ENCODE results near the gene ZBTB46.
"Not testable (repeated sequence)": the region's sequence is repeated elsewhere in the genome, so short reads cannot be mapped to it uniquely, and the experiment has no call there.

Gene ZBTB46

DNA sequence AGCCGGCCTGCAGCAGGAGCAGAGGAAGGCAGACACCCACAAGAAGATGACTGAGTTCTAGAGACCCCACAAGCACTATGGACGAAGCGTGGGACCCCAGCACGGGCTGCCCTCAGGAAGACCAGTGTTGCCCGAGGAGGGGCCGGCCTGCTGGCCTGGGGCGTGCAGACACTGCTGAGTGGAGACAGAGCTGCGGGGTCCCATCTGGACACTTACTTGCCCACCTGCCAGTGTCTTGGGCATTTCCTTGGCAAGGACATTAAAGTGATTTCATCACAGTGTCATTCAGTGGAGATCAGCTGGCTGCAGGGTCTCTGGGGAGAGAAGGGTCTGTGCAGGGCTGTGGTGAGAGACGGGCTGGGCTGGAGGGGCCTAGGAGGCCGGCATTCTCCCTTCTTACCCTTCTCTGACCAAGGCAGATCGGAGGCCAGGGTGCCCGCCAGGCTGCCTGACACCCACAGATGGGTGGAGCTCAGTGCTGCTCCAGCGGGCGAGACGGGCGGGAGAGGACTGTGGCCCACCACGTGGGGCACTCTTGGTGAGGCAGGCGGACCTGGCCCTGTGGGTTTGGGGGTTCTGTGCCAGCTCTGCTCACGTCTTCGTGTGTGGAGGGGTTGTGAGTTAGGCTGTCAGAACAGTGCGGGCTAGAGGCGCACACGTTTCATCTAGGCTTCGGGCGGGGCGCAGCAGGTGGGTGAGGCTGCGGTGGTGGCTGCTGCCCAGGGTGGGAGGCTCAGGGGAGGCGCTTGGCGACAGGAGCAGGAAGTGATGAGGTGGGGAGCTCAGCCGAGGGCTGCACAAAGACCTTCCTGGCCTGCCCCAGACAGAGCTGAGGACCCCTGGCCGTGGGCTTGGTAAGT lies 95.0 kb downstream of the ZBTB46 start, which contains the start of gene LIME1:
Gene LIME1, plus strand, starts transcription at position 806 of the 860 bp plus-strand sequence. CDS start 886 bp downstream, outside the sequence.
- peak; percentile 46 to 56 for DNase-seq (ENCODE audit: low read depth in 2 of 2)

GRCh38 chr20:63734946-63735858 lies 95.9 kb downstream of the ZBTB46 start:
- DNase-seq (ENCODE audit: low read depth in 2 of 2): no peak

DNA sequence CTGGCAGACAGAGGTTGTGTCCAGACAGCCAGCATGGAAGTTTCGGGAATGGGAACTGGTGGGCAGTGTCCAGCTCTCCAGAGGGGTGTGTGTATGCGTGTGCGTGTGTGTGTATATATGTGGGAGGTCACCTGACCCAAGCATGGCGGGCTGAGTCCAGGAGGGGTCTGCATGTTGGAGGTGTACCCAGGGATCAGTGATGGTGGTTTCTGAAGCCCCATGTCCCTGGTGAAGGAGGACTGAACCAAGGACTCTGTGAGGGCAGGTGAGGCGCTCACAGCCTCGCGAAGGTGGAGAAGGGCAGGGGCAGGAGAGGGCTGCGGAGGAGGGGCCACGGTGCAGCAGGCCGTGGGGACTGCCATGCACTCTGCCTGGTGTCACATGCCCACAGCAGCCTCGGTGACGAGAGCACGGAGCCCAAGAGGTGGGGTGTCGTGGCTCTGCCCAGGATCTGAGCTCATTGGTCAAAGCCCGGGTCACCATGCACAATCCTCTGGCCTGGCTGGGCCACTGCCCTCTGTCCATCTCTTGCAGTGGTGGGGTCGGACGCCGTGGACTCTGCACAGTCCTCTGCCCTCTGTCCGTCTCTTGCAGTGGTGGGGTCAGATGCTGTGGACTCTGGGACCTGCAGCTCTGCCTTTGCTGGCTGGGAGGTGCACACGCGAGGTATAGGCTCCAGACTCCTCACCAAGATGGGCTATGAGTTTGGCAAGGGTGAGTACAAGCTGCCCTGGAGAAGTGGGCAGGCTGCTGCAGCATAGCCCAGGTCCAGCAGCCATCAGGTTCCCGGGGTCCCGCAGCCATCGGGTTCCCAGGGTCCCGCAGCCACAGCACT lies 96.7 kb downstream of the ZBTB46 start:
- DNase-seq (ENCODE audit: low read depth in 2 of 2): no peak

DNA sequence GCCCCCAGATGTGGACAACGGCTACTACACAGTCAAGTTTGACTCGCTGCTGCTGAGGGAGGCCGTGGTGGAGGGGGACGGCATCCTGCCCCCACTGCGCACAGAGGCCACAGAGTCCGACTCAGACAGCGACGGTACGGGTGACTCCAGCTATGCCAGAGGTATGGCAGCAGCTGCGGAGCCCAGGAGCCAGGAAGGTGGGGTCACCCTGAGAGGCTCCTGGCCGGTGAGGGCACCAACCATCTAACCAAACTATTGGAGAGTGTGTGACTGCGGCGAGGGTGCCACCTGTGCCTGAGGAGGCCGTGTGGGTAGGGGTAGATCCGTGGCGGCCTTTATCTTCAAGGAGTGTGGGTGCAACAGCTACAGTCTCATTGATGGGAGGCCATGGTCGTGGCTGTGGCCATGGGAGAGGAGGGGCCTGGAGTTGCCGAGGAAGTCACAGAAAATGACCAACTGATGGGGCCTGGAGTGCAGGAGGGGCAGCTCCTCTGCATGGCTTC lies 97.4 kb downstream of the ZBTB46 start:
- DNase-seq (ENCODE audit: low read depth in 2 of 2): no peak

GRCh38 chr20:63733117-63733516 lies 97.9 kb downstream of the ZBTB46 start:
- DNase-seq (ENCODE audit: low read depth in 2 of 2): no peak

DNA sequence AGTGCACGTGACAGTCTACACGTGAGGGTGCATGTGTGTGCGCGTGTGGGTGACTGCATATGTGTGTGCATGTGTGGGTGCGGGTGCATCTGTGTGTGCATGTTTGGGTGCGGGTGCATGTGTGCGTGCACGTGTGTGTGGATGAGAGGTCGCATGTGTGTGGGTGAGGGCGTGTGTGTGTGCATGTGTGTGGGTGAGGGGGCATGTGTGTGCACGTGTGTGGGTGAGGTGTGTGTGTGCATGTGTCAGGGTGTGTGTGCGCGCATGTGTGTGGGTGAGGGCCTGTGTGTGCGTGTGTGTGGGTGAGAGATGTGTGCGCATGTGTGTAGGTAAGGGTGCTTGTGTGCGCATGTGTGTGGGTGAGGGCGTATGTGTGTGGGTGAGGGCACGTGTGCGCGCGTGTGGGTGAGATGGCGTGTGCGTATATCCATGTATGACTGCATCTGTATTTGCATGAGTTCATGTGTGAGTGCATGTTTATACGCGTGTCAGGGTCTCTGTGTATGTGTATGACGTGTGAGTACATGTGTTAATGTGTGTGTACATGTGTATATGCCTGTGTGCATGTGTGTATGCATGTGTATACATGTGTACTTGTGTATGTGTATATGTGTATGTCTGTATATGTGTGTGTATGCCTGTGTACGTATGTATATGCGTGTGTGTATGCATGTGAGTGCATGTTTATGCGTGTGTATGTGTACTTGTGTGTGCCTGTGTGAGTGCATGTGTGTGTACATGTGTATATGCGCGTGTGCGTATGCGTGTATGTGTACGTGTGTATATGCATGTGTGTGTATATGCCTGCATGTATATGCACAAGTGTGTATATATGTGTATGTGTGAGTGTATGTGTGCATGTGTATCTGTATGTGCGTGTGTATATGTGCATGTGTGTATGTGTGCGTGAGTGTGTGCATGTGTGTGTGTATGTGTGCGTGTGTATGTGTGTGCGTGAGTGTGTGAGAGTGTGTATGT lies 98.7 kb downstream of the ZBTB46 start:
- DNase-seq (ENCODE audit: low read depth in 2 of 2): no peak

DNA sequence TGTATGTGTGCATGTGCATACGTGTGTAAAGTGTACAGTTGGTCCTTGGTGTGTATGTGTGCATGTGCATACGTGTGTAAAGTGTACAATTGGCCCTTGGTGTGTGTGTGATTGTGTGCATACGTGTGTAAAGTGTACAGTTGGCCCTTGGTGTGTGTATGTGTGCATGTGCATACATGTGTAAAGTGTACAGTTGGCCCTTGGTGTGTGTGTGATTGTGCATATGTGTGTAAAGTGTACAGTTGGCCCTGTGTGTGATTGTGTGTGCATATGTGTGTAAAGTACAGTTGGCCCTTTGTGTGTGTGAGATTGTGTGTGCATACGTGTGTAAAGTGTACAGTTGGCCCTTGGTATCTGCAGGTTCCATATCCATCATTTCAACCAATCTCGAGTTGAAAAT lies 99.7 kb downstream of the ZBTB46 start:
- no peak for DNase-seq (ENCODE audit: low read depth in 2 of 2)

GRCh38 chr20:63730189-63730733 lies 100.8 kb downstream of the ZBTB46 start:
- not testable (repeated sequence) for DNase-seq (ENCODE audit: low read depth in 2 of 2)

DNA sequence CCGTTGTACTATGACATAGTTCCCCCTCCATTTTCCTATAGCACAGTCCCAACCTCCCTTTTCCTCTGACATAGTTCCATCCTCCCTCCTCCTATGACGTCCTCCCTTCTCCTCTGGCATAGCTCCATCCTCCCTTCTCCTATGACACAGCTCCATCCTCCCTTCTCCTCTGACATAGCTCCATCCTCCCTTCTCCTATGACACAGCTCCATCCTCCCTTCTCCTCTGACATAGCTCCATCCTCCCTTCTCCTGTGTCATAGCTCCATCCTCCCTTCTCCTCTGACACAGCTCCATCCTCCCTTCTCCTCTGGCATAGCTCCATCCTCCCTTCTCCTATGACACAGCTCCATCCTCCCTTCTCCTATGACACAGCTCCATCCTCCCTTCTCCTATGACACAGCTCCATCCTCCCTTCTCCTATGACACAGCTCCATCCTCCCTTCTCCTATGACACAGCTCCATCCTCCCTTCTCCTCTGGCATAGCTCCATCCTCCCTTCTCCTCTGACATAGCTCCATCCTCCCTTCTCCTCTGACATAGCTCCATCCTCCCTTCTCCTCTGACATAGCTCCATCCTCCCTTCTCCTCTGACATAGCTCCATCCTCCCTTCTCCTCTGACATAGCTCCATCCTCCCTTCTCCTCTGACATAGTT lies 108.0 kb downstream of the ZBTB46 start:
- not testable (repeated sequence) for DNase-seq (ENCODE audit: low read depth in 2 of 2)

DNA sequence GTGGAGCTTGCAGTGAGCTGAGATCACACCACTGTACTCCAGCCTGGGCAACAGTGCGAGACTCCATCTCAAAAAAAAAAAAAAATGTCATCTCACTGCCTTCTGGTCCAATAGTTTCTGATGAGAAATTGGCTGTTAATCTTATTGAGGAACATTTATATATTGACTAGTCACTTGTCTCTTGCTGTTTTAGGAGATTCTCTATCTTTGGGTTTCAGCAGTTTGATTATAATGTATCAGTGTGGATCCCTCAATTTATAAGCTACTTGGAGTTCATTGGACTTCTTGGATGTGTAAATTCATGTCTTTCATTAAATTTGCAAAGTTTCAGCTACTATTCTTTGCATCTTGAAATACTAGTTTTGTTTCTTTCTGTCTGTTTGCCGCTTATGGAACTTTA lies 112.1 kb downstream of the ZBTB46 start:
- DNase-seq (ENCODE audit: low read depth in 2 of 2): no peak

DNA sequence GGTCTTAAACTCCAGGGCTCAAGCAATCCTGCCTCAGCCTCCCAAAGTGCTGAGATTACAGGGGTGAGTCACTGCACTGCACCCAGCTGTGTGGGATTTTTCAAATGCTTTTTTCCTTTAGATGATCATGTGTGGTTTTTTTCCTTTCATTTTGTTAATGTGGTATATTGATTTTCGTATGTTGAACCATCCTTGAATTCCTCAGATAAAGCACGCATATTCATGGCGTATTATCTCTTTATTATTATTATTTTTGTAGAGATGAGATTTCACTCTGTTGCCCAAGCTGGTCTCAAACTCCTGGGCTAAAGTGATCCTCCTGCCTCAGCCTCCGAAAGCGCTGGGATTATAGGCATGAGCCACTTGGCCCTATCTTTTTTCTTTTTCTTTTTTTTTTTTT lies 116.2 kb downstream of the ZBTB46 start:
- DNase-seq (ENCODE audit: low read depth in 2 of 2): no peak

DNA sequence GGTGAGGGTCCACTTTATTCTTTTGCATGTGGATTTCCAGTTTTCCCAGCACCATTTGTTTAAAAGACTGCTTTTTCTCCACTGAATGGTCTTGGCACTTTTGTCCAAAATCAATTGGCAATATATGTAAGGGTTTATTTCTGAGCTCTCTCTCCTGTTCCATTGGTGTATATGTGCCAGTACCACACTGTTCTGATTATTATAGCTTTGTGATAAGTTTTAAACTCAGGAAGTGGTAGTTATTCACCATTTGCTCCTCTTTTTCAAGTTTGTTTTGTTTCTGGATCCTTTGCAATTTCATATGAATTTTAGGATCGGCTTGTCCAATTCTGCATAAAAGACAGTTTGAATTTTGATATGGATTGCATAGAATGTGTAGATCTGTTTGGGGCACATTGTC lies 118.9 kb downstream of the ZBTB46 start:
- DNase-seq (ENCODE audit: low read depth in 2 of 2): no peak

- no peak for DNase-seq (ENCODE audit: low read depth in 2 of 2)
These were observed 119.9 kb downstream of the ZBTB46 start for GRCh38 chr20:63711085-63711645.

GRCh38 chr20:63709149-63709527 lies 121.9 kb downstream of the ZBTB46 start:
- no peak for DNase-seq (ENCODE audit: low read depth in 2 of 2)

DNA sequence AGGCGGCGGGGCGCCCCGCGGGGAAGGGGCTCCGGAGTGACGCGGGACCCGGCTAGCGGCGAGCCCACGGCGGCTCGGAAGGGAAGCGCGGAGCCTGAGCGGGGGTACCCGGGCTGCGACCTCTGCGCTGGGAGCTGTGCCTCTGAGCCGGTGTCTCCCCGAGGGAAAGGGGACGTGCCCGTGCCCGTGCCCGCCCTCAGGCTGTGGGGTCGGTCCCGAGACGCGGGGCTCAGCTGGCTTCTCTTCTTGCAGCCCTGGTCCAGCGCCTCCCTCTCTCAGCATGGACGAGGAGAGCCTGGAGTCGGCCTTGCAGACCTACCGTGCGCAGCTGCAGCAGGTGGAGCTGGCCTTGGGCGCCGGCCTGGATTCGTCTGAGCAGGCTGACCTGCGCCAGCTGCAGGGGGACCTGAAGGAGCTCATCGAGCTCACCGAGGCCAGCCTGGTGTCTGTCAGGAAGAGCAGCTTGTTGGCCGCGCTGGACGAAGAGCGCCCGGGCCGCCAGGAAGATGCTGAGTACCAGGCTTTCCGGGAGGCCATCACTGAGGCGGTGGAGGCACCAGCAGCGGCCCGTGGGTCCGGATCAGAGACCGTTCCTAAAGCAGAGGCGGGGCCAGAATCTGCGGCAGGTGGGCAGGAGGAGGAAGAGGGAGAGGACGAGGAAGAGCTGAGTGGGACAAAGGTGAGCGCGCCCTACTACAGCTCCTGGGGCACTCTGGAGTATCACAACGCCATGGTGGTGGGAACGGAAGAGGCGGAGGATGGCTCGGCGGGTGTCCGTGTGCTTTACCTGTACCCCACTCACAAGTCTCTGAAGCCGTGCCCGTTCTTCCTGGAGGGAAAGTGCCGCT lies 122.5 kb downstream of the ZBTB46 start:
- no peak for DNase-seq (ENCODE audit: low read depth in 2 of 2)

GRCh38 chr20:63707558-63708300 lies 123.3 kb downstream of the ZBTB46 start, which contains the start of the genes ARFRP1 and ZGPAT:
TSS of gene ARFRP1 (minus strand) at chr20:63707976. CDS start at chr20:63707091, 885 bp downstream.
TSS of gene ZGPAT (plus strand) at chr20:63708039. CDS start at chr20:63708581, 542 bp downstream.
- peak; percentile 73 to 74 for DNase-seq (ENCODE audit: low read depth in 2 of 2)

All from stimulated activated CD8-positive, alpha-beta memory T cell treated with anti-CD3 and anti-CD28 coated beads, Interleukin-7, amount 100 ng/mL, for 1 hour (primary cell).